GM21367 (cell line): ENCODE results near the gene GLT8D2.

Experiments used
- ATAC-seq: cut with Tn5 transposase; IDR thresholded peaks from one replicate; pipeline ENCODE4 v1.9.1; 2021; ENCODE audit not compliant: unreplicated experiment

GLT8D2 gene

DNA sequence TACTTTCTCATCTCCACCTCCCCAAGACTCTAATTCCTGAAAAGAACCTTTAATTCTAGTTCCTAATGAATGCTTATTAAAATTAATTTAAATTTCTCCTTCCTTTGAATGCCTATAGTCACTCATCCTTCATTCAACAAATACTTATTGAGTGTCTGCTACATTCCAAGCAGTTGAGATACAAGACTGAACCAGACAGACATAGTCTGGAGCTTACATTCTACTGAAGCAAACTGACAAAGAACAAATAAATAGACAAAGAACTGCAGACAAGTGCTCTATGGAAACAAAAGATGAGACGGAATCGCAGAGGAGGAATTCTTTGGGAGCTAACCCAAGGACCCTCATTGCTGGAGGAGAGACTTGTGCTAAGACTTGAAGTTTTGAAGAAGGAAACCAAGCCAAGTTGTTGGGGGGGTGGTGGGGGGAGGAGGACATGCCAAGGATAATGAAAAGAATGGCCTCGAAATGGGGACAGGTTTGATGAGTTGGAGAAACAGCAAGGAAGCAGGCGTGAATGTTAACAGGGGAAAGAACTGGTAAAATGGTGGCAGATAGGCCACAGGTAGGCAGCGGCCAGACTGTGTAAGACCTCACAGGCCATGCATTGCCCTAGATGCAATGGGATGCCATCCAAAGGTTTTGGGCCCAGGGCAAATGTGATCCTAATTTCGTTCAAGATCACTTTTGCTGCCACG is 94.0 kb downstream of the GLT8D2 start:
- ATAC-seq: no peak

DNA sequence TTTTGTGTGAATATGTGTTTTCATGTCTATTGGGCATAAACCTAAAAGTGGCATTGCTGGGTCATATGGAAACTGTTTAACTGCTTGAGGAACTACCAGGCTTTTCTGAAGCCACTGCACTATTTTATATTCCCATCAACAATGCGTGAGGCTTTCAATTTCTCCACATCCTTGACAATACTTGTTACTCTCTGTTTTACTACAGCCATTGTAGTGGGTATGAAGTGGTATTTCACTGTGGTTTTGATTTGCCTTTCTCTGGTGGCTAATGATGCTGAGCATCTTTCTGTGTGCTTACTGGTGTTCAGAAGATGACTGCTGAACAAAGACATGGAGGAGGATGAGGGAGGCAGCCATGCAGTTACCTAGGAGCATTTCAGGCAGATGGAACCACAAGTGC is 97.5 kb downstream of the GLT8D2 start:
- no peak for ATAC-seq

DNA sequence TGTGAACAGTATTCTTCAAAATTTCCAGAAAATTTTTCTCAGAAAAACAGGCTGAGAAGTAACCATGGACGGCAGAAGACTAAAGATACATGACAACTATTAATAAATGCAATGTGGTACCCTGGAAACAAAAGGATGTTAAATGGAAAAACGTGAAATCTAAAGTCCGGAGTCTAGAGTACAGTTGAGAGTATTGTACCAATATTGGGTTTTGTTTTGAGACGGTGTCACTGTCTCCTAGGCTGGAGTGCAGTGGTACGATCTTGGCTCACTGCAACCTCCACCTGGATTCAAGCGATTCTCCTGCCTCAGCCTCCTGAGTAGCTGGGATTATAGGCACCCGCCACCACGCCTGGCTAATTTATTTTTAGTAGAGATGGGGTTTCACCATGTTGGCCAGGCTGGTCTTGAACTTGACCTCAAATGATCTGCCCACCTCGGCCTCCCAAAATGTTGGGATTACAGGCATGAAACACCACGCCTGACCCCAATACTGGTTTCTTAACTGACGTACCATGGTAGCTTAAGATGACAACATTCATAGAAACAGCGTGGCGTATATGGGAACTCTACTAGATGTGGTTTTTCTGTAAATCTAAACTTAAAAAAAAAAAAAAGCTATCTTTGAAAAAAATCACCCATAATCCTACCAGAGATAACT is 101.1 kb downstream of the GLT8D2 start:
- ATAC-seq: no peak

DNA sequence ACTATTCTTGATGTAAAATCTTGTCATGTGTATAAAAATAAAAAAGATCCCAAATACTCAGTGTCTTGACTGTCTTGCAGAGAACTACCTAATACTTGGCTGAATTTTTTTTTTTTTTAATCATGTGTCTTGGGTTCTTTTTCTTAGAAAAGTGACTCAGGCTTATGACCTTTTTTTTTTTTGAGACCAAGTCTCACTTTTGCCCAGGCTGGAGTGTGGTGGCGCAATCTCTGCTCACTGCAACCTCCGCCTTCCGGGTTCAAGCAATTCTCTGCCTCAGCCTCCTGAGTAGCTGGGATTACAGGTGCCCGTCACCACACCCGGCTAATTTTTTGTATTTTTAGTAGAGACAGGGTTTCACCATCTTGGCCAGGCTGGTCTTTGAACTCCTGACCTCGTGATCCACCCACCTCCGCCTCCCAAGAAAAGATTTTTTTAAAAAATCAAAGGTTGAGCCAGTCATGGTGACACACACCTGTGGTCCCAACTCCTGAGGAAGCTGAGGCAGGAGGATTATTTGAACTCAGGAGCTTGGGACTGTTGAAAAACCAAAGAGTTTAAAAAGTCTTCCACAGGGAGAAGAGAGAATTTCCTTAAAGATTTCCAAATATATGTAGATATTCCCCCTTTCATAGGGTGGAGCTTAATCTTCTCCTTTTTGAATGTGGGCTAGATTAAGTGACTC is 102.0 kb downstream of the GLT8D2 start:
- no peak for ATAC-seq

DNA sequence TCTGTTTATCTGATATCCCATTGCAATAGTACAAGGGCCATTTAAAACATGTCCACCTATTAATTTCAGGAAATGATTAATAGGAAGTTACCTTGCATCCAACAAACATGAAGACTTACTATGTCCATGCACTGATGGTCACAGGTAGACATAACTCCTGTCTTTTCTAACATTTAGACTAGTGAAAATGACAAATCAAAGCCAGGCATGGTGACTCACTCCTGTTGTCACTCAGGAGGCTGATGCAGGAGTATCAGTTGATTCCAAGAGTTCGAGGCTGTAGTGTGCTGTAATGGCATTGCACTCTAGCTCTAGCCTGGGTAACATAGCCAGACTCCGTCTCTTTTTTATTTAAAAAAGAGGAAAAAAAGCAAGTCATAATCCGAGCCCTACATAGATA is 105.0 kb downstream of the GLT8D2 start:
- ATAC-seq: no peak
